SK-N-SH (cell line): ENCODE data around the gene OLFM1. TPM values are rescaled to one million over a fixed set of nuclear protein-coding genes. Genes with fewer than 3 reads are reported as not detected.
A peak's percentile ranks its signal among the peaks of the same experiment; 100 is the strongest.

ENCODE experiments used
- CTCF ChIA-PET: fragments of 300-600, 350-600 bp; formaldehyde crosslinking; extraction: SDS; loops from one replicate; lab custom pipeline; 2021; lab: Yijun Ruan, JAX
- POLR2A ChIA-PET: fragments of 350-600 bp; sonication (Branson Sonifier 250); formaldehyde crosslinking; extraction: SDS; loops from one replicate; lab custom pipeline; 2020; ENCODE audit warnings: antibody characterized with exemption, inconsistent platforms; lab: Yijun Ruan, JAX
- DNase-seq: peaks from one replicate; pipeline ENCODE4 v3.0.0; 2012
- H2AFZ ChIP-seq: fragments of 200-600 bp; sonication (generic); 2 replicates; pipeline ENCODE4 v1.8.1; 2016; ENCODE audit warnings: antibody characterized with exemption, mild to moderate bottlenecking, low read depth
- H3F3A ChIP-seq: fragments of 200-600 bp; sonication (generic); replicated peaks from 2 replicates; pipeline ENCODE3; 2016; ENCODE audit warnings: antibody characterized with exemption, mild to moderate bottlenecking; ENCODE audit not compliant: insufficient read depth
- H3K27ac ChIP-seq, 2 experiments: fragments of 200-500 bp in 1 of 2; fragments of 200-600 bp in 1 of 2; sonication (Bioruptor generic) in 1 of 2; sonication (generic), shearing (Covaris generic) in 1 of 2; 2 replicates each; pipeline versions ENCODE4 v1.5.1 to v1.6.1; 2014 to 2016; ENCODE audit warnings: low read depth in 2 of 2, inconsistent platforms in 1 of 2, low read length in 1 of 2, mild to moderate bottlenecking in 1 of 2, mixed read lengths in 1 of 2
- H3K27me3 ChIP-seq: fragments of 200-600 bp; sonication (generic), shearing (Covaris generic); 2 replicates; pipeline ENCODE4 v1.6.1; 2016; ENCODE audit warnings: mixed run types; ENCODE audit not compliant: insufficient read depth
- H3K36me3 ChIP-seq, 2 experiments: fragments of 200-500 bp in 1 of 2; fragments of 200-600 bp in 1 of 2; sonication (Bioruptor generic) in 1 of 2; sonication (generic) in 1 of 2; replicated peaks in 1 of 2; 2 replicates each; pipeline versions ENCODE3 to v1.5.1; 2014 to 2016; ENCODE audit warnings: low read length in 1 of 2, mild to moderate bottlenecking in 1 of 2; ENCODE audit not compliant: insufficient read depth in 2 of 2, control insufficient read depth in 1 of 2
- H3K4me1 ChIP-seq, 2 experiments: fragments of 200-500 bp in 1 of 2; fragments of 200-600 bp in 1 of 2; sonication (Bioruptor generic) in 1 of 2; sonication (generic), shearing (Covaris generic) in 1 of 2; 2 replicates each; pipeline versions ENCODE4 v1.5.1 to v1.6.1; 2014 to 2016; ENCODE audit warnings: low read depth in 1 of 2, low read length in 1 of 2, mixed run types in 1 of 2; ENCODE audit not compliant: insufficient read depth in 2 of 2, control insufficient read depth in 1 of 2
- H3K4me2 ChIP-seq: fragments of 200-600 bp; sonication (generic), shearing (Covaris generic); 2 replicates; pipeline ENCODE4 v1.6.1; 2017; ENCODE audit warnings: mixed run types
- H3K4me3 ChIP-seq, 2 experiments: fragments of 200-500 bp in 1 of 2; fragments of 200-600 bp in 1 of 2; sonication (Bioruptor generic) in 1 of 2; sonication (generic), shearing (Covaris generic) in 1 of 2; 2 replicates each; pipeline versions ENCODE4 v1.5.1 to v1.8.1; 2014 to 2016; ENCODE audit warnings: low read depth in 2 of 2, inconsistent platforms in 1 of 2, low read length in 1 of 2, mild to moderate bottlenecking in 1 of 2, mixed read lengths in 1 of 2, moderate library complexity in 1 of 2
- H3K79me2 ChIP-seq: fragments of 200-600 bp; sonication (generic); 2 replicates; pipeline ENCODE4 v1.8.1; 2017; ENCODE audit warnings: mild to moderate bottlenecking; ENCODE audit not compliant: insufficient read depth
- H3K9ac ChIP-seq: fragments of 200-600 bp; sonication (generic); 2 replicates; pipeline ENCODE4 v1.6.1; 2017; ENCODE audit warnings: mixed run types
- H3K9me2 ChIP-seq: fragments of 200-600 bp; sonication (generic); 2 replicates; pipeline ENCODE4 v1.6.1; 2017; ENCODE audit warnings: mixed run types
- H3K9me3 ChIP-seq: fragments of 200-600 bp; sonication (generic); 2 replicates; pipeline ENCODE4 v1.6.1; 2017; ENCODE audit warnings: mixed run types, mild to moderate bottlenecking, moderate library complexity
- H4K20me1 ChIP-seq: fragments of 200-600 bp; sonication (generic); 2 replicates; pipeline ENCODE4 v1.6.1; 2017; ENCODE audit warnings: mild to moderate bottlenecking, mixed run types; ENCODE audit not compliant: insufficient read depth
- CHD2 ChIP-seq: fragments of 150-350 bp; IDR thresholded peaks from 2 replicates; pipeline ENCODE4 v1.6.1; 2018; ENCODE audit warnings: low read length; ENCODE audit not compliant: partially characterized antibody
- CTCF ChIP-seq: fragments of 200-600 bp; sonication (generic); IDR thresholded peaks from 2 replicates; pipeline ENCODE4 v1.6.1; 2017; ENCODE audit warnings: antibody characterized with exemption, mild to moderate bottlenecking, moderate library complexity
- ELF1 ChIP-seq: IDR thresholded peaks from 2 replicates; pipeline ENCODE4 v1.4.0; 2012
- EP300 ChIP-seq, 2 experiments: IDR thresholded peaks; 2 replicates each; pipeline versions ENCODE4 v1.4.0 to v1.6.1; 2012; ENCODE audit warnings: borderline replicate concordance in 1 of 2, low read depth in 1 of 2, low read length in 1 of 2
- EZH2phosphoT487 ChIP-seq: fragments of 200-600 bp; sonication (generic); IDR thresholded peaks from 2 replicates; pipeline ENCODE4 v1.6.1; 2017; ENCODE audit warnings: low read depth, mixed run types, mild to moderate bottlenecking, antibody characterized with exemption, moderate library complexity, borderline replicate concordance
- FOSL2 ChIP-seq: IDR thresholded peaks from 2 replicates; pipeline ENCODE4 v1.4.0; 2012; ENCODE audit warnings: low read depth, mild to moderate bottlenecking, moderate library complexity, borderline replicate concordance
- FOXM1 ChIP-seq: IDR thresholded peaks from 2 replicates; pipeline ENCODE4 v1.4.0; 2012; ENCODE audit warnings: low read depth, mild to moderate bottlenecking
- GABPA ChIP-seq: IDR thresholded peaks from 2 replicates; pipeline ENCODE4 v1.4.0; 2012; ENCODE audit warnings: low read depth, mild to moderate bottlenecking
- GATA2 ChIP-seq: sonication (generic); formaldehyde crosslinking; IDR thresholded peaks from 2 replicates; pipeline ENCODE4 v1.5.0; 2020; ENCODE audit warnings: mild to moderate bottlenecking, missing genetic modification reagents
- IRF3 ChIP-seq: fragments of 150-350 bp; IDR thresholded peaks from 2 replicates; pipeline ENCODE4 v1.6.1; 2016; ENCODE audit warnings: mild to moderate bottlenecking, low read depth, low read length
- JUND ChIP-seq: IDR thresholded peaks from 2 replicates; pipeline ENCODE4 v1.4.0; 2012
- MAX ChIP-seq: IDR thresholded peaks from 2 replicates; pipeline ENCODE4 v1.4.0; 2012; ENCODE audit warnings: low read depth
- MEF2A ChIP-seq: IDR thresholded peaks from 2 replicates; pipeline ENCODE4 v1.4.0; 2012; ENCODE audit warnings: low read depth, borderline replicate concordance
- MXI1 ChIP-seq: IDR thresholded peaks from 2 replicates; pipeline ENCODE4 v1.6.1; 2012; ENCODE audit warnings: mild to moderate bottlenecking, low read depth, low read length, improper control_type of control experiment
- NFIC ChIP-seq: IDR thresholded peaks from 2 replicates; pipeline ENCODE4 v1.4.0; 2012; ENCODE audit warnings: borderline replicate concordance
- NRF1 ChIP-seq: IDR thresholded peaks from 2 replicates; pipeline ENCODE4 v1.6.1; 2012; ENCODE audit warnings: low read depth, mild to moderate bottlenecking, low read length
- POLR2AphosphoS5 ChIP-seq: IDR thresholded peaks from 2 replicates; pipeline ENCODE4 v1.6.1; 2012; ENCODE audit warnings: low read depth, low read length
- RAD21 ChIP-seq: IDR thresholded peaks from 2 replicates; pipeline ENCODE4 v1.6.1; 2012; ENCODE audit warnings: mild to moderate bottlenecking, low read length
- RCOR1 ChIP-seq: fragments of 150-350 bp; IDR thresholded peaks from 2 replicates; pipeline ENCODE4 v1.6.1; 2017; ENCODE audit warnings: antibody characterized with exemption, low read length
- REST ChIP-seq: IDR thresholded peaks from 2 replicates; pipeline ENCODE4 v1.6.1; 2012; ENCODE audit warnings: mild to moderate bottlenecking, low read depth, low read length, moderate library complexity
- RFX5 ChIP-seq: IDR thresholded peaks from 2 replicates; pipeline ENCODE4 v1.6.1; 2012; ENCODE audit warnings: mild to moderate bottlenecking, improper control_type of control experiment, low read length
- SIN3A ChIP-seq: IDR thresholded peaks from 2 replicates; pipeline ENCODE4 v1.6.1; 2012; ENCODE audit warnings: low read depth, mild to moderate bottlenecking, low read length, moderate library complexity, borderline replicate concordance
- SMC3 ChIP-seq: IDR thresholded peaks from 2 replicates; pipeline ENCODE4 v1.6.1; 2012; ENCODE audit warnings: low read depth, low read length, improper control_type of control experiment
- TCF12 ChIP-seq: IDR thresholded peaks from 2 replicates; pipeline ENCODE4 v1.4.0; 2012
- USF2 ChIP-seq: fragments of 150-350 bp; IDR thresholded peaks from 2 replicates; pipeline ENCODE4 v1.6.1; 2017; ENCODE audit warnings: antibody characterized with exemption, low read length, low read depth, borderline replicate concordance
- YY1 ChIP-seq: IDR thresholded peaks from 2 replicates; pipeline ENCODE4 v1.4.0; 2012; ENCODE audit warnings: low read depth, mild to moderate bottlenecking
- WGBS: methylation state at CpG from one replicate; pipeline ENCODE4 v1.1.6; 2017; ENCODE audit warnings: low lambda C conversion rate; 5-methylcytosine and 5-hydroxymethylcytosine counted together
- polyA plus RNA-seq, 3 experiments: library from polyadenylated mRNA; depleted of rRNA; stranded (reverse); fragments of >200 nt; gene quantifications; 2 replicates each; pipeline ENCODE4 v1.2.3, GENCODE V29; 2012

OLFM1 gene
- polyA plus RNA-seq, 1 of the 3 experiments (the other 2 are of a cell fraction): 15.9 TPM

GRCh38 chr9:135127718-135128670 is 40.5 kb downstream of the OLFM1 start:
- WGBS: 52% methylated on average over 20 of the region's 23 CpGs
- no peaks in the 10 kb centered on the region for H3K79me2 ChIP-seq
- no peaks in the 10 kb centered on the region for H3K27me3 ChIP-seq
- H3K4me1 ChIP-seq: peaks cover 0 to 23% of the 10 kb centered on the region in 2 experiments; a peak in 2 of 4 replicates
- CTCF ChIA-PET: interaction anchor here (0.6 to 1.1 kb wide), 3 partner anchors 16 to 285 kb away, joined by 3 to 4 read pairs (median 3); no protein-coding TSS in a partner anchor
- H3K9ac ChIP-seq: no peak overlapping the region
- no peaks in the 10 kb centered on the region for H3K9me2 ChIP-seq
- no peaks in the 10 kb centered on the region for H3K36me3 ChIP-seq
- peak overlapping the region in 1 of 2 experiments; percentile 72; a peak in 2 of 4 replicates for H3K27ac ChIP-seq
- H3F3A ChIP-seq: no peaks in the 10 kb centered on the region
- no peak overlapping the region for H3K4me3 ChIP-seq
- DNase-seq: peak; percentile 80
- no peaks in the 10 kb centered on the region for H4K20me1 ChIP-seq
- H3K9me3 ChIP-seq: no peaks in the 10 kb centered on the region
- no peak overlapping the region for H3K4me2 ChIP-seq
- H2AFZ ChIP-seq: no peak overlapping the region
- POLR2A ChIA-PET: no interaction called here
- no peak for TF ChIP-seq JUND
- no peak for TF ChIP-seq RFX5
- TF ChIP-seq NRF1: no peak
- no peak for TF ChIP-seq NFIC
- no peak for TF ChIP-seq REST
- TF ChIP-seq MEF2A: no peak
- TF ChIP-seq SMC3: no peak
- no peak for TF ChIP-seq IRF3
- no peak for TF ChIP-seq YY1
- TF ChIP-seq GATA2: peak; percentile 46; the same call in 1 of the 2 replicates
- no peak for TF ChIP-seq POLR2AphosphoS5
- TF ChIP-seq CHD2: peak; percentile 25
- TF ChIP-seq MXI1: no peak
- peak; percentile 25; the same call in 1 of the 2 replicates for TF ChIP-seq RCOR1
- no peak for TF ChIP-seq FOXM1
- no peak for TF ChIP-seq RAD21
- TF ChIP-seq ELF1: no peak
- no peak for TF ChIP-seq FOSL2
- no peak for TF ChIP-seq TCF12
- no peak for TF ChIP-seq MAX
- no peak for TF ChIP-seq EZH2phosphoT487
- TF ChIP-seq SIN3A: no peak
- TF ChIP-seq EP300 (IDR thresholded peaks at IDR 0.05; ENCODE audit: borderline replicate concordance in 1 of 2, low read depth in 1 of 2, low read length in 1 of 2): peak in 1 of 2 experiments; percentile 20; a peak in 1 of 4 replicates
- no peak for TF ChIP-seq USF2
- no peak for TF ChIP-seq GABPA
- no peak for TF ChIP-seq CTCF
